ENCODE results near the gene VPS45. TPM values are rescaled to one million over a fixed set of nuclear protein-coding genes. Genes with fewer than 3 reads are reported as not detected.

Gene VPS45
- polyA plus RNA-seq, 1 experiment, result 29.0 TPM

DNA sequence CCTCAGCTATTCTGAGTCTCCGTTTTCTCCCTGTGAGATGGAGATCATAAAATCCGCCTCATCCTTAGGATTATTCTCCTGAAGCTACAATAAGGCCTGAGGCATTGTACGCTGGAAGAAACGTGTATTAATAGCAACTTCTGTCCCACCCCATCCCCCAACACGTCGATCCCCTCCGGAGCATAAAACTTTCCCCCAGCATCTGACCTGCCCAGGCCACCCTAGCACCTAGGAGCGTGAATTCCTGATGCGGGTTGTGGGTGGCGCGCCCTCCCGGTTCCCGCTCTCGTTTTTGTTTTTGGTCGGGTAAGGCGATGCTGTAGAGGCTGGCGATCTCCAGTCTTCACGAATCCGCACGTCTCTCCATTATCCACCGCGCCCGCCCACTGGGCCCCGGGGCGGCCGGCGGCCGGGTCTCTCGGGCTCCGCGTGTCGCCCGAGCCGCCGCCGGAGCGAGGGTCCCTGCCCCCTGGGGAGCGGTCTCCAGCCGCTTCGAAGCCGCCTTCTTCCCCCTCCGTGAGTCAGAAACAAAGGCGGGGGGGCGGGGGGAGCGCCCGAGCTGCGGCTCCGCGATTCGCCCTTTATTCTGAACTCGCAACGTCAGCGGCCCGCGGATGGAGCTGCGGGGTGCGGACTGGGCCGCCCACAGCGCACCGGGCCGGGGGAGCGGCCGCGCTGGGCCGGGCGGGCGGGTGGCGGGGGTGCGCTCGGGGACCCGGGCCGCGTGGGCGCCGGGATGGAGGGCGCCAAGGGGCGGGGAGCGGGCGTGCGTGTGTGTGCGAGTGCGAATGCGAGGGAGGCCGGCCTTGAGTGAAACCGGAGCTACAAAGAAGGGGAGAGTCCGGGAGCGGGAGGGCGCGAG is 81.9 kb downstream of the VPS45 start, which contains the start of gene PLEKHO1:
Gene PLEKHO1, plus strand, starts transcription at position 646 of the 862 bp plus-strand sequence. CDS start 342 bp downstream, outside the sequence.
- ChIA-PET POLR2A (interaction anchor here (0.6 to 1.1 kb wide), 5 partner anchors 12 to 65 kb away, joined by 3 to 32 read pairs (median 5); no protein-coding TSS in a partner anchor), CTCF (interaction anchor here (1.2 to 1.8 kb wide), 3 partner anchors 16 to 38 kb away, joined by 4 to 8 read pairs (median 6); no protein-coding TSS in a partner anchor)
- Histone ChIP-seq H3K27me3 (ENCODE audit: control insufficient read depth, insufficient read depth, low read length) (no peaks in the 10 kb centered on the region), H3K36me3 (ENCODE audit: control insufficient read depth, insufficient read depth, low read length) (peaks cover 5% of the 10 kb centered on the region), H3K4me3 (ENCODE audit: low read depth, low read length) (peak within 1 kb of the TSS; percentile 78)
- TF ChIP-seq, protein P1, sequence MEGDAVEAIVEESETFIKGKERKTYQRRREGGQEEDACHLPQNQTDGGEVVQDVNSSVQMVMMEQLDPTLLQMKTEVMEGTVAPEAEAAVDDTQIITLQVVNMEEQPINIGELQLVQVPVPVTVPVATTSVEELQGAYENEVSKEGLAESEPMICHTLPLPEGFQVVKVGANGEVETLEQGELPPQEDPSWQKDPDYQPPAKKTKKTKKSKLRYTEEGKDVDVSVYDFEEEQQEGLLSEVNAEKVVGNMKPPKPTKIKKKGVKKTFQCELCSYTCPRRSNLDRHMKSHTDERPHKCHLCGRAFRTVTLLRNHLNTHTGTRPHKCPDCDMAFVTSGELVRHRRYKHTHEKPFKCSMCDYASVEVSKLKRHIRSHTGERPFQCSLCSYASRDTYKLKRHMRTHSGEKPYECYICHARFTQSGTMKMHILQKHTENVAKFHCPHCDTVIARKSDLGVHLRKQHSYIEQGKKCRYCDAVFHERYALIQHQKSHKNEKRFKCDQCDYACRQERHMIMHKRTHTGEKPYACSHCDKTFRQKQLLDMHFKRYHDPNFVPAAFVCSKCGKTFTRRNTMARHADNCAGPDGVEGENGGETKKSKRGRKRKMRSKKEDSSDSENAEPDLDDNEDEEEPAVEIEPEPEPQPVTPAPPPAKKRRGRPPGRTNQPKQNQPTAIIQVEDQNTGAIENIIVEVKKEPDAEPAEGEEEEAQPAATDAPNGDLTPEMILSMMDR (IDR thresholded peaks at IDR 0.05; ENCODE audit: insufficient read depth, low read depth, low read length), result no peak
- peak; percentile 22 for DNase-seq (ENCODE audit: low read depth)

DNA sequence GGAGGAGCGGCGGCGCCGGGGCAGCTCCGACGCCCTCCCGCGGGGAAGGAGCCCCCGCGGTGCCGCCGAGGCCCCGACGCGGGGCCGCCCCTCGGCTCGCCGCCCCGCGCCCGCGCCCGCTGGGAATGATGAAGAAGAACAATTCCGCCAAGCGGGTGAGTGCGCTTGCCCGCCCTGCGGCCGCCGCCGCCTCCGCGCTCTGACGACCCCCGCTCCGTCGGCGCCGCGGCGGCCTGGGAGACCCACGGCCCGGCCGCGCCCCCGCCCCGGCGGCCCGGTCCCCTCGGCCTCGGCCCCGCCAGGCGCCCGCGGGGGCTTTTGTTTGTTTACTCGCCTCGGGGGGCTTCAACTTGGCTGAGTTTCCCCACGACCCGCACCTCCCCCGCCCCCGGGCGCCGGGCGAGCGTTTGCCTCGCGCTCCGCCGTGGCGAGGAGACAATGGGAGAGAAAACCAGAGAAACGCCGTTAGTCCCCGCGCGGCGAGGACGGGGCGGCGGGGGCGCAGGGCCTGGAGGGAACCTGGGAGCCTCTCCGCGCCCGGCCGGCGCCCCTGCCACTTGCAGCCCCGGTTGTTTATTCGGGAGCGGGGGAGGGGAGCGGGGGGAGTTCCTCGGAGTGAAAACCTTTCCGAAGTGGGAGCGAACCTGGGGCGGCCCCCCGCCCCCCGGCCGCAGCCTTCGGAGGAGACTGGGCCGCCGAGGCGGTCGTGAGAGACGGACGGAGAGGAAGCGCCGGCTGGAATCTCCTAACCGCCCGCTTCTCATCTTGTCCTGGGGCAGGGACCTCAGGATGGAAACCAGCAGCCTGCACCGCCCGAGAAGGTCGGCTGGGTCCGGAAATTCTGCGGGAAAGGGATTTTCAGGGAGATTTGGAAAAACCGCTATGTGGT is 82.8 kb downstream of the VPS45 start:
- Histone ChIP-seq H3K27me3 (ENCODE audit: control insufficient read depth, insufficient read depth, low read length) (no peaks in the 10 kb centered on the region), H3K36me3 (ENCODE audit: control insufficient read depth, insufficient read depth, low read length) (peaks cover 5% of the 10 kb centered on the region), H3K4me3 (ENCODE audit: low read depth, low read length) (peak overlapping the region; percentile 78)
- CTCF ChIA-PET, result interaction anchor here (1.2 to 2.1 kb wide), 4 partner anchors 13 to 37 kb away, joined by 4 to 8 read pairs (median 6); no protein-coding TSS in a partner anchor
- POLR2A ChIA-PET, result interaction anchor here (0.6 to 1.1 kb wide), 5 partner anchors 11 to 66 kb away, joined by 3 to 32 read pairs (median 5); no protein-coding TSS in a partner anchor
- TF ChIP-seq, protein P1 (IDR thresholded peaks at IDR 0.05; ENCODE audit: insufficient read depth, low read depth, low read length), result no peak
- no peak for DNase-seq (ENCODE audit: low read depth)

DNA sequence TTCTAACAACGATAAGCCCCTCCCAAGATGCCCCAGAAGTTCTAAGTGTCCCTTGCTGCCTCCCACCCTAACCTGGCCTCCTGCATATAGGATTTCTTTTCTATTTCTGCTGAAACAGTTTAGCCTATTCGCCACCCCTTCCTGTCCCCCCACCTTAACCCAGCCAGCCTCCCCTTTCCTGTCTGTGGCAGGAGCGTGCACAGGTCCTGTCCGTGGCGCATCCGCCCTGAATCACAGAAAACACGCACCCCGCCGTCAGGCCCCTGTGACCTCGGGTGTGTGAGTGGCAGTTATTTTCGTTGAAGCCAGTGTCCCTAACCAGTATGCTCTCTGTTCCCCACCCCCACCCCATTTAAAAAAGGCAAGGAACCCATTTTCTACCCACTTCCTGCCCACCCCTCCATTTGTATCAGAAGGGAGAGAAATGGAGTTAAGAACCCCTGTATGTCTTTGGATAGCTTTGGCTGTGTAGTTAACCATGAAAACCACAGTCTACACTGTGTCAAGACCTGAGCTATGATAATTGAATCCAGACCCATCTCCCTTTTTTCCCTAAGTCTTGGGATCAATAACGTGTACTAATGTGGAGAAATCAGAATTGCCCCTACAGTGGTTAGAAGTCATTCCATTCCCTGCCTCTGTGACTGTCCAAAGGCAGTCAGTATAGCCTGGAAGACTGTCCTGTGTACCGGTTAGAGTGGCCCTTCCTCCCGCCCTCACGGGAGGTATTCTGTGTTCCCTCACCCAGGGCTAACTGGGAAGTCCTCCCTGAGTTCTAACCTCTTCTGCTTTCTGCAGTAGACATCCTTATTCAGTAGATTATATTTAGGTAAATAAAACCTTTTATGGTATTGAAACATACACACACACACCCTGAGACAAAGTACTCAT is 84.0 kb downstream of the VPS45 start:
- no peaks in the 10 kb centered on the region for H3K27me3 ChIP-seq (ENCODE audit: control insufficient read depth, insufficient read depth, low read length)
- POLR2A ChIA-PET, result interaction anchor here (0.9 to 1.2 kb wide), 2 partner anchors 9 to 11 kb away, joined by 3 to 4 read pairs; no protein-coding TSS in a partner anchor
- peaks cover 9% of the 10 kb centered on the region for H3K36me3 ChIP-seq (ENCODE audit: control insufficient read depth, insufficient read depth, low read length)
- DNase-seq (ENCODE audit: low read depth), result no peak
- peak overlapping the region; percentile 78 for H3K4me3 ChIP-seq (ENCODE audit: low read depth, low read length)
- CTCF ChIA-PET, result interaction anchor here (0.6 to 2.1 kb wide), 6 partner anchors 10 to 194 kb away, joined by 3 to 8 read pairs (median 6); no protein-coding TSS in a partner anchor
- TF ChIP-seq, protein P1 (IDR thresholded peaks at IDR 0.05; ENCODE audit: insufficient read depth, low read depth, low read length), result no peak

DNA sequence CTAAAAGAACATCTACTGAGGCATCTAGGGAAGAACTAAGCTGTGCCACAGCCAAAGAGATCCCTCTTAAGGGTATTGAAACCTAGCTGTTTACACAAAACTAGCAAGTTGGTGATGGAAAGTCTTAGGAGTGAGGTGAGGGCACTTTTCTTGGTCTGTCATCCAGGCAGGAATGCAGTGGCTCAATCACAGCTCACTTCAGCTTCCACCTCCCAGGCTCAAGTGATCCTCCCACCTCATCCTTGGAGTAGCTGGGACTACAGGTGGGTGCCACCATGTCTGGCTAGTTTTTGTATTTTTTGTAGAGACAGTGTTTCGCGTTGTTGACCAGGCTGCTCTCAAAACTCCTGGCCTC is 84.6 kb downstream of the VPS45 start:
- peaks cover 14% of the 10 kb centered on the region for H3K36me3 ChIP-seq (ENCODE audit: control insufficient read depth, insufficient read depth, low read length)

More for the DNA sequence above, 84.6 kb downstream of the VPS45 start:
- ChIA-PET CTCF (interaction anchor here (0.7 to 2.1 kb wide), 5 partner anchors 9 to 78 kb away, joined by 4 to 8 read pairs (median 6); no protein-coding TSS in a partner anchor), POLR2A (interaction anchor here (0.9 to 1.2 kb wide), 2 partner anchors 9 to 11 kb away, joined by 3 to 4 read pairs; no protein-coding TSS in a partner anchor)
- TF ChIP-seq, protein P1 (IDR thresholded peaks at IDR 0.05; ENCODE audit: insufficient read depth, low read depth, low read length), result no peak
- Histone ChIP-seq H3K4me3 (ENCODE audit: low read depth, low read length) (no peak overlapping the region; the same call in 1 of the 2 replicates), H3K27me3 (ENCODE audit: control insufficient read depth, insufficient read depth, low read length) (no peaks in the 10 kb centered on the region)
- DNase-seq (ENCODE audit: low read depth), result no peak
